ENCODE results near the gene PCBD2.
"Not testable (repeated sequence)": the region's sequence is repeated elsewhere in the genome, so short reads cannot be mapped to it uniquely, and the experiment has no call there.

PCBD2 gene

DNA sequence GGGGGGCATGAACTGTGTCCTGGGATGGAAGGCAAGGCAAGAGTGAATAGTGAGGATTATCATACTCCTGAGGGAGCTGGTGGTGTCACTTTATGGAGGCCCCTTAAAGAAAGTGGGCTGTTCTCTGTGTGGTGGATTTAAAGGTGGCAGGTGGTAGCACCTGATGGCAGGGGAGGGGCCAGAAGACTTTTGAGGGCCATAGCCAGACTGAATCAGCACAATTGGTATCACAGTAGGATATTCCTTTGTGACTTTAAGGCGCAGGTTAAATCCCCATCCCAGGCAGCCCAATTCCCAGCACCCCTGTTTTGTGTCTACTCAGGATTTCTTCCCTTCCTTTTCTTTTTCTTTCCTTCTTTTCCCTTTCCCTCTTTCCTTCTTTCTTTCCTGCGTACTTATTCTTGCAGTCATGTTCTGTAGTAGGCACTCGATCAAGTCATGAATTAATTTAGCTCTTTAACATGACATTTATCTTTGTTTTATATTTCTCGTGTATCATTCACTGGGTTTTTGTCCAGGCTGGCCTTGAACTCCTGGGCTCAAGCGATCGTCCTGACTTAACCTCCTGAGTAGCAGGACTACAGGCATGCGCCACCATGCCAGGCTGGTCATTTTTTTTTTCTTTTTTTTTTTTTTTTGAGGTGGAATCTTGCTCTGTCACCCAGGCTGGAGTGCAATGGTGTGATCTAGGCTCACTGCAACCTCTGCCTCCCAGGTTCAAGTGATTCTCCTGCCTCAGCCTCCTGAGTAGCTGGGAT is 11.0 kb upstream of the PCBD2 start:
- intact Hi-C loops (cut with DNase I; ENCODE audit: low total_unique reads), result no loop called here
- Histone ChIP-seq H3K4me3 (no peak overlapping the region), H3K27me3 (no peaks in the 10 kb centered on the region), H3K9me3 (no peaks in the 10 kb centered on the region), H3K27ac (no peak overlapping the region), H3K4me1 (no peaks in the 10 kb centered on the region), H3K36me3 (peaks cover 5 to 82% (median 47%) of the 10 kb centered on the region in 3 donors)
- no peak for DNase-seq
- TF ChIP-seq, protein P1, sequence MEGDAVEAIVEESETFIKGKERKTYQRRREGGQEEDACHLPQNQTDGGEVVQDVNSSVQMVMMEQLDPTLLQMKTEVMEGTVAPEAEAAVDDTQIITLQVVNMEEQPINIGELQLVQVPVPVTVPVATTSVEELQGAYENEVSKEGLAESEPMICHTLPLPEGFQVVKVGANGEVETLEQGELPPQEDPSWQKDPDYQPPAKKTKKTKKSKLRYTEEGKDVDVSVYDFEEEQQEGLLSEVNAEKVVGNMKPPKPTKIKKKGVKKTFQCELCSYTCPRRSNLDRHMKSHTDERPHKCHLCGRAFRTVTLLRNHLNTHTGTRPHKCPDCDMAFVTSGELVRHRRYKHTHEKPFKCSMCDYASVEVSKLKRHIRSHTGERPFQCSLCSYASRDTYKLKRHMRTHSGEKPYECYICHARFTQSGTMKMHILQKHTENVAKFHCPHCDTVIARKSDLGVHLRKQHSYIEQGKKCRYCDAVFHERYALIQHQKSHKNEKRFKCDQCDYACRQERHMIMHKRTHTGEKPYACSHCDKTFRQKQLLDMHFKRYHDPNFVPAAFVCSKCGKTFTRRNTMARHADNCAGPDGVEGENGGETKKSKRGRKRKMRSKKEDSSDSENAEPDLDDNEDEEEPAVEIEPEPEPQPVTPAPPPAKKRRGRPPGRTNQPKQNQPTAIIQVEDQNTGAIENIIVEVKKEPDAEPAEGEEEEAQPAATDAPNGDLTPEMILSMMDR (IDR thresholded peaks at IDR 0.05), result no peak

- peaks cover 0 to 47% (median 31%) of the 10 kb centered on the region in 3 donors for H3K36me3 ChIP-seq
- no peaks in the 10 kb centered on the region for H3K9me3 ChIP-seq
- H3K4me1 ChIP-seq, result peaks cover 0 to 6% (median 0%) of the 10 kb centered on the region in 4 donors
- no peaks in the 10 kb centered on the region for H3K27me3 ChIP-seq
- TF ChIP-seq, protein P1 (IDR thresholded peaks at IDR 0.05), result no peak
- intact Hi-C loops (cut with DNase I; ENCODE audit: low total_unique reads), result loop anchor here (5.0 to 10.0 kb wide), 4 partner anchors 55 to 497 kb away; partner anchors contain the start of genes C5orf24, CAMLG and PITX1
- no peak for DNase-seq
- no peak overlapping the region for H3K27ac ChIP-seq
- H3K4me3 ChIP-seq, result no peak overlapping the region
Measured at GRCh38 chr5:134902071-134902801, 2.7 kb upstream of the PCBD2 start.

DNA sequence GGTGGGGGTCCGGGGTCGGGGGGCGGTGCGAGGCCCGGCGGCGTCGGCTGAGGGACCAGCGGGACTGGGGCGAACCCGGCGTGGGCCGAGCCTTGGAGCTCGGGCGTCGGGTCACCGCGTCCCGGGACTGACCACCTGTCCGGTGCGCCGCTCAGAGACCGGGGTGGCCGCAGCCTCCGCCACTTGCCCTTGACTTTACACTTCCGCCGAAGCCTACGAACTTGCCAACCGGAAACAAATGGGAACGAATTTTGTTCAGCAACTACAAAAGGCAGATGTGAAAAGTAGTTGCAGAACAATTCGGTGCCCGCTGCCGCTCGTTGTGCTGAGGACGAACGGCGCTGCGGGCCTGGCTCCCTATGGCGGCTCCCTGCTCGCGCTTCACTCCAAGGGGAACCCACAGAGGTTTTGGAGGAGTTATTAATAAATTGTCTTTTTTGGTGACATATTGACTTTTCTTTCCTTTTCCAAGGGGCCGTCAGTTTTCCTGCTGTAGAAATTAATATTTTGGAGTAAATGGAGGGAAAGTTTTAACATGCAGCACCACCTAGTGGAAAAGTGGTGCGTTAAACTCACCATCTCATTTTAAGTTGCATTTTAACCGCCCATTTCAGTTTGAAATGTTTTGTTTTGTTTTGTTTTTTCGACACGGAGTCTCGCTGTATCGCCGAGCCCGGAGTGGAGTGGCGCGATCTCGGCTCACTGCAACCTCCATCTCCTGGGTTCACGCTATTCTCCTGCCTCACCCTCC is 490 bp downstream of the PCBD2 start:
- TF ChIP-seq, protein P1 (IDR thresholded peaks at IDR 0.05), result peak; percentile 72 to 75
- H3K4me1 ChIP-seq, result peaks cover 0 to 6% (median 0%) of the 10 kb centered on the region in 4 donors
- peak overlapping the region; percentile 92 to 94 for H3K27ac ChIP-seq
- H3K9me3 ChIP-seq, result no peaks in the 10 kb centered on the region
- H3K27me3 ChIP-seq, result no peaks in the 10 kb centered on the region
- peak; percentile 40 to 81 for DNase-seq
- intact Hi-C loops (cut with DNase I; ENCODE audit: low total_unique reads), result loop anchor here (2.0 to 10.0 kb wide), 4 partner anchors 31 to 501 kb away; partner anchors contain the start of genes CAMLG, PITX1 and TXNDC15
- H3K36me3 ChIP-seq, result peaks cover 0 to 25% (median 2%) of the 10 kb centered on the region in 3 donors
- H3K4me3 ChIP-seq, result peak overlapping the region; percentile 71 to 80

GRCh38 chr5:134906811-134907210 is 1.9 kb downstream of the PCBD2 start:
- DNase-seq, result no peak
- Histone ChIP-seq H3K36me3 (peaks cover 2 to 28% (median 16%) of the 10 kb centered on the region in 3 donors), H3K9me3 (no peaks in the 10 kb centered on the region), H3K4me1 (peaks cover 0 to 6% (median 0%) of the 10 kb centered on the region in 4 donors), H3K27ac (no peak overlapping the region), H3K27me3 (no peaks in the 10 kb centered on the region), H3K4me3 (no peak overlapping the region)
- TF ChIP-seq, protein P1 (IDR thresholded peaks at IDR 0.05), result no peak
- intact Hi-C loops (cut with DNase I; ENCODE audit: low total_unique reads), result loop anchor here (10.0 kb wide), 3 partner anchors 128 to 502 kb away; partner anchors contain the start of genes CAMLG and PITX1

DNA sequence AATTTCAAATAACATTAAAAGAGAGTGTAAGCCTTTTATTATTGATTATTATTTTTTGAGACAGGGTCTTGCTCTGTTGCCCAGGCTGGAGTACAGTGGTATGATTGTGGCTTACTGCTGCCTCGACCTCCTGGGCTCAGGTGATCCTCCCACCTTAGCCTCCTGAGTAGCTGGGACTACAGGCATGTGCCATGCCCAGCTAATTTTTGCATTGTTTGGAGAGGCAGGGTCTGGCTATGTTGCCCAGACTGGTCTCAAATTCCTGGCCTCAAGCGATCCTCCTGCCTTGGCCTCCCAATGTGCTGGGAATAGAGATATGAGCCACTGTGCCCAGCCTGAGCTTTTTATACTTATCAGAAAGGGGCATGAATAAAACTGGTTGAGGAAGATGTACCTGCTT is 5.8 kb downstream of the PCBD2 start:
- H3K36me3 ChIP-seq, result peaks cover 19 to 60% (median 37%) of the 10 kb centered on the region in 3 donors
- H3K27ac ChIP-seq; H3K9me3 ChIP-seq; DNase-seq; H3K4me3 ChIP-seq; H3K4me1 ChIP-seq; intact Hi-C loops (cut with DNase I; ENCODE audit: low total_unique reads); H3K27me3 ChIP-seq: not testable (repeated sequence)

All from tibial artery (tissue), 4 donors.